HEK293T (cell line): Measurements from ENCODE around the gene TFAP2C.

Source experiments
- CTCF ChIA-PET: fragments of 350-600 bp; formaldehyde crosslinking; extraction: SDS; loops from one replicate; lab custom pipeline; 2021; ENCODE audit warnings: antibody characterized with exemption, inconsistent platforms; lab: Yijun Ruan, JAX
- POLR2A ChIA-PET: fragments of 350-600 bp; formaldehyde crosslinking; extraction: SDS; loops from one replicate; lab custom pipeline; 2020; ENCODE audit warnings: antibody characterized with exemption, inconsistent platforms; lab: Yijun Ruan, JAX
- DNase-seq: peaks from one replicate; pipeline ENCODE4 v3.0.0; 2012; ENCODE audit warnings: mixed read lengths; ENCODE audit errors: extremely low spot score
- ARNT ChIP-seq: fragments of 450-650 bp; IDR thresholded peaks from 2 replicates; pipeline ENCODE4 v1.6.1; 2017; ENCODE audit warnings: mild to moderate bottlenecking
- BHLHE40 ChIP-seq: fragments of 450-650 bp; IDR thresholded peaks from 2 replicates; pipeline ENCODE4 v1.6.1; 2016; ENCODE audit warnings: mild to moderate bottlenecking, moderate library complexity, borderline replicate concordance
- CTBP1 ChIP-seq: fragments of 450-650 bp; IDR thresholded peaks from 2 replicates; pipeline ENCODE4 v1.6.1; 2016; ENCODE audit warnings: borderline replicate concordance
- ELF4 ChIP-seq: fragments of 450-650 bp; IDR thresholded peaks from 2 replicates; pipeline ENCODE4 v1.6.1; 2017; ENCODE audit warnings: antibody characterized with exemption
- FOXA1 ChIP-seq: fragments of 450-650 bp; IDR thresholded peaks from 2 replicates; pipeline ENCODE4 v1.6.1; 2016; ENCODE audit warnings: mild to moderate bottlenecking
- FOXK2 ChIP-seq: fragments of 450-650 bp; IDR thresholded peaks from 2 replicates; pipeline ENCODE4 v1.6.1; 2016; ENCODE audit warnings: mild to moderate bottlenecking
- FOXM1 ChIP-seq: fragments of 450-650 bp; IDR thresholded peaks from 2 replicates; pipeline ENCODE4 v1.6.1; 2017; ENCODE audit warnings: mild to moderate bottlenecking, borderline replicate concordance
- HDGF ChIP-seq: fragments of 450-650 bp; IDR thresholded peaks from 2 replicates; pipeline ENCODE4 v1.6.1; 2017; ENCODE audit warnings: antibody characterized with exemption, borderline replicate concordance
- L3MBTL2 ChIP-seq: fragments of 450-650 bp; conservative IDR thresholded peaks from 2 replicates; pipeline ENCODE4 v1.6.1; 2016; ENCODE audit warnings: mild to moderate bottlenecking
- LEF1 ChIP-seq: fragments of 450-650 bp; IDR thresholded peaks from 2 replicates; pipeline ENCODE4 v1.6.1; 2017; ENCODE audit warnings: mild to moderate bottlenecking, borderline replicate concordance
- NFRKB ChIP-seq: fragments of 450-650 bp; IDR thresholded peaks from 2 replicates; pipeline ENCODE4 v1.6.1; 2016; ENCODE audit warnings: mild to moderate bottlenecking, moderate library complexity
- PKNOX1 ChIP-seq: fragments of 450-650 bp; IDR thresholded peaks from 2 replicates; pipeline ENCODE4 v1.6.1; 2016
- SP1 ChIP-seq: fragments of 450-650 bp; IDR thresholded peaks from 2 replicates; pipeline ENCODE4 v1.6.1; 2017
- SUZ12 ChIP-seq: fragments of 450-650 bp; IDR thresholded peaks from 2 replicates; pipeline ENCODE4 v1.6.1; 2016; ENCODE audit warnings: mild to moderate bottlenecking
- TARDBP ChIP-seq: fragments of 450-650 bp; IDR thresholded peaks from 2 replicates; pipeline ENCODE4 v1.6.1; 2016
- ZNF384 ChIP-seq: fragments of 450-650 bp; IDR thresholded peaks from 2 replicates; pipeline ENCODE4 v1.6.1; 2016

TFAP2C gene

GRCh38 chr20:56588996-56589395 is 40.1 kb upstream of the TFAP2C start:
- CTCF ChIA-PET, result no interaction called here
- no peak for DNase-seq
- POLR2A ChIA-PET, result no interaction called here
- TF ChIP-seq NFRKB (no peak), FOXM1 (no peak), SP1 (no peak), BHLHE40 (no peak), ZNF384 (no peak), TARDBP (no peak), HDGF (no peak), ELF4 (no peak), FOXK2 (no peak), L3MBTL2 (no peak), PKNOX1 (no peak), LEF1 (no peak), CTBP1 (no peak), ARNT (no peak)

- ChIA-PET CTCF (interaction anchor here (0.6 kb wide), 1 partner anchor 27 kb away, joined by 4 read pairs; no protein-coding TSS in a partner anchor), POLR2A (no interaction called here)
- no peak for TF ChIP-seq LEF1
- TF ChIP-seq FOXA1, result no peak
- no peak for TF ChIP-seq CTBP1
- no peak for TF ChIP-seq ARNT
- no peak for DNase-seq
These were observed 39.5 kb upstream of the TFAP2C start for GRCh38 chr20:56589633-56590032.

DNA sequence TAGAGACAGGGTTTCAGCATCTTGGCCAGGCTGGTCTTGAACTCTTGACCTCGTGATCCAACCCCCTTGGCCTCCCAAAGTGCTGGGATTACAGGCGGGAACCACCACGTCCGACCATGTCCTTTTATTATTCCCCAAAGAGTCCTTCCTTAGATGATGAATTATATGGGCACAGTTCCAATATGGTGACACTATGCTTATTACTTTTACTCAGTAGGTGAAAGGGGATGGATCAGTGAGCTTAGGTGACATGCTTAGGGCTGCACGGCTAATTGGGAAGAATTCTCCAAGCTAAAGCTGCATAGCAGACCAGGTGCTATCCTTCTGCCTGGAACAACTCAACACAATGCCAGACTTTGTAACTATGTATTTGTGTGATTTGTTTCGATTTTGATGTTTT is 38.2 kb upstream of the TFAP2C start:
- TF ChIP-seq TARDBP, result no peak
- no peak for TF ChIP-seq HDGF
- no peak for TF ChIP-seq FOXM1
- no peak for TF ChIP-seq SUZ12
- no peak for TF ChIP-seq FOXA1
- TF ChIP-seq BHLHE40, result no peak
- no peak for TF ChIP-seq FOXK2
- no peak for TF ChIP-seq ZNF384
- TF ChIP-seq L3MBTL2, result no peak
- TF ChIP-seq CTBP1, result no peak
- no peak for TF ChIP-seq SP1
- CTCF ChIA-PET, result interaction anchor here (0.9 kb wide), 1 partner anchor 235 kb away, joined by 3 read pairs; no protein-coding TSS in a partner anchor
- POLR2A ChIA-PET, result no interaction called here
- no peak for DNase-seq

DNA sequence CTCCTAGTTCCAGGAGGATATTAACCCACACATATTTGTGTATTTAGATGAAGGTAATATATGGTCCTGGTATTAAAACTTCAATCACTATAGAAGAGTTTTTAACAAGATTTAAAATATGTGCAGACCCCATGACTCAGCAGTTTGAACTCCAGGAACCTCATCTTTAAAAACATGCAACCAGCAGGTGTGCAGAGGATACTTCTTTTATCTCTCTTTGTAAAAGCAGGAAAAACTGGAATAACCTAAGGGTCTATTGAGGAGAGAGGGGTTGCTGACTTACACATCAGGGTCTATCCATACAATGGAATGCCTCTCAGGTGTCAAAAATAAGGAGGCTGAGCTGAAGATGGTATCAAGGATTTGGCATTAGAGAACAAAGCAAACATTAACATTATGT is 36.9 kb upstream of the TFAP2C start:
- ChIA-PET CTCF (no interaction called here), POLR2A (no interaction called here)

GRCh38 chr20:56592817-56593216 is 36.3 kb upstream of the TFAP2C start:
- TF ChIP-seq FOXM1, result no peak
- TF ChIP-seq PKNOX1, result no peak
- no peak for TF ChIP-seq TARDBP
- CTCF ChIA-PET, result no interaction called here
- POLR2A ChIA-PET, result no interaction called here
- no peak for DNase-seq

More for the DNA sequence above, 36.9 kb upstream of the TFAP2C start:
- no peak for DNase-seq
- TF ChIP-seq NFRKB, result no peak
- TF ChIP-seq TARDBP, result no peak
- TF ChIP-seq ARNT, result no peak
- TF ChIP-seq SUZ12, result no peak
- no peak for TF ChIP-seq FOXK2
- TF ChIP-seq L3MBTL2, result no peak
- no peak for TF ChIP-seq HDGF
- TF ChIP-seq PKNOX1, result no peak
- TF ChIP-seq FOXA1, result no peak
- no peak for TF ChIP-seq ZNF384
- TF ChIP-seq ELF4, result no peak
- no peak for TF ChIP-seq LEF1

DNA sequence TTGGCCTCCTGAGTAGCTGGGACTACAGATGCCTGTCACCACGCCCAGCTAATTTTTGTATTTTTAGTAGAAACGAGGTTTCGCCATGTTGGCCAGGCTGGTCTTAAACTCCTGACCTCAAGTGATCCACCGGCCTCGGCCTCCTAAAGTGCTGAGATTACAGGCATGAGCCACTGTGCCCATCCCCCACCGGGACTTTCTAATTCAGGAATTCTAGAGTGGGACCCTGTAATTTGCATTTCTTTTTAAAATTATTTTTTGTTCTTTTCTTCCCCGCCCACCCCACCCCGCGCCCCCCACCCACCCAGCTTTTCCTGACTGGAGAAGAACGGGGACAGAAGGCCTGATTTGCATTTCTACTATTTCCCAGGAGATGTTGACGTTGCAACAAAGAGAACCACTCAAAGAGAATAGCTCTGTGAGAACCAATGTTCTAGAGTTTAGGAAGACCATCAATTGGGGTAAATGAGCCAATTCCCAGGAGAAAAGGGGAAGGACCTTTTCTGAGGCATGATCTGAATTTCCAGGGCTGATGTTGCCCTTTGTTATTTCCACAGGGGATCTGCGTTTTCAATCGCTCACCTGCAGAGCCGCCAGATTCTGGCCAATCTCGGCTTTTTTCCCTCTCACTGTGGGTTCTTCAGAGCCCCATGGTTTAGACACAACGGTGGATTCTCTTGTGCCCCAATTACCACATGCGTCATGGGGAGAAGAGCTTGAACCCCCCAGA is 33.2 kb upstream of the TFAP2C start:
- POLR2A ChIA-PET, result no interaction called here

More for the DNA sequence above, 33.2 kb upstream of the TFAP2C start:
- CTCF ChIA-PET, result no interaction called here
- no peak for DNase-seq
- TF ChIP-seq HDGF, result no peak
- TF ChIP-seq BHLHE40, result no peak
- no peak for TF ChIP-seq SUZ12
- no peak for TF ChIP-seq TARDBP
- no peak for TF ChIP-seq ARNT
- no peak for TF ChIP-seq CTBP1
- no peak for TF ChIP-seq ZNF384
